MM.1S (cell line): ENCODE data around the gene TRMT61B.
A peak's percentile ranks its signal among the peaks of the same experiment; 100 is the strongest.

Experiments used
- DNase-seq: peaks from one replicate; pipeline ENCODE4 v3.0.0-alpha.2; 2015
- H2AFZ ChIP-seq: fragments of 300-600 bp; sonication (generic); 2 replicates; pipeline ENCODE4 v1.6.0; 2016; ENCODE audit warnings: antibody characterized with exemption, low read length
- H3F3A ChIP-seq: fragments of 300-600 bp; sonication (generic); 2 replicates; pipeline ENCODE4 v1.6.1; 2016; ENCODE audit warnings: mild to moderate bottlenecking, antibody characterized with exemption, low read length, moderate library complexity, mixed read lengths; ENCODE audit not compliant: insufficient read depth
- H3K27ac ChIP-seq: fragments of 300-600 bp; sonication (generic); 2 replicates; pipeline ENCODE4 v1.5.1; 2016; ENCODE audit warnings: mild to moderate bottlenecking, low read length
- H3K27me3 ChIP-seq: fragments of 300-600 bp; sonication (generic); replicated peaks from 2 replicates; pipeline ENCODE4 v1.6.0; 2016; ENCODE audit warnings: low read length; ENCODE audit not compliant: insufficient read depth
- H3K36me3 ChIP-seq: fragments of 300-600 bp; sonication (generic); replicated peaks from 2 replicates; pipeline ENCODE4 v1.6.1; 2016; ENCODE audit warnings: mild to moderate bottlenecking, low read length, mixed read lengths; ENCODE audit not compliant: insufficient read depth
- H3K4me1 ChIP-seq: fragments of 300-600 bp; sonication (generic); 2 replicates; pipeline ENCODE4 v1.6.1; 2016; ENCODE audit warnings: low read length, mixed read lengths
- H3K4me2 ChIP-seq: fragments of 300-600 bp; sonication (generic); 2 replicates; pipeline ENCODE4 v1.6.0; 2016; ENCODE audit warnings: low read depth, low read length
- H3K4me3 ChIP-seq: fragments of 300-600 bp; sonication (generic); 2 replicates; pipeline ENCODE4 v1.5.1; 2016; ENCODE audit warnings: low read length, mixed read lengths
- H3K79me2 ChIP-seq: fragments of 300-600 bp; sonication (generic); 2 replicates; pipeline ENCODE4 v1.6.1; 2016; ENCODE audit warnings: mixed run types, low read length, mixed read lengths
- H3K9ac ChIP-seq: fragments of 300-600 bp; sonication (generic); 2 replicates; pipeline ENCODE4 v1.6.1; 2016; ENCODE audit warnings: low read length, mixed read lengths
- H3K9me2 ChIP-seq: fragments of 300-600 bp; sonication (generic); replicated peaks from 2 replicates; pipeline ENCODE4 v1.6.1; 2016; ENCODE audit warnings: mild to moderate bottlenecking, low read length, mixed read lengths; ENCODE audit not compliant: insufficient read depth
- H3K9me3 ChIP-seq: fragments of 300-600 bp; sonication (generic); replicated peaks from 2 replicates; pipeline ENCODE4 v1.6.1; 2016; ENCODE audit warnings: mild to moderate bottlenecking, low read length, mixed read lengths; ENCODE audit not compliant: insufficient read depth
- H4K20me1 ChIP-seq: fragments of 300-600 bp; sonication (generic); 2 replicates; pipeline ENCODE4 v1.6.1; 2016; ENCODE audit warnings: mild to moderate bottlenecking, low read length, moderate library complexity, mixed read lengths; ENCODE audit not compliant: insufficient read depth
- CTCF ChIP-seq: fragments of 300-600 bp; sonication (generic); IDR thresholded peaks from 2 replicates; pipeline ENCODE4 v1.5.1; 2016; ENCODE audit warnings: antibody characterized with exemption, low read length, mixed read lengths
- EZH2 ChIP-seq: fragments of 300-600 bp; sonication (generic); optimal IDR thresholded peaks from 2 replicates; pipeline ENCODE3; 2017; ENCODE audit warnings: low read depth, mild to moderate bottlenecking, antibody characterized with exemption, low read length, mixed read lengths
- EZH2phosphoT487 ChIP-seq: fragments of 300-600 bp; sonication (generic); IDR thresholded peaks from 2 replicates; pipeline ENCODE4 v1.6.1; 2018; ENCODE audit warnings: antibody characterized with exemption, low read length

The TRMT61B gene

GRCh38 chr2:28898048-28898447 is 27.9 kb upstream of the TRMT61B start:
- Histone ChIP-seq H4K20me1 (peaks cover 73% of the 10 kb centered on the region), H3K27me3 (no peaks in the 10 kb centered on the region)

GRCh38 chr2:28896906-28897305 is 26.8 kb upstream of the TRMT61B start:
- peaks cover 75% of the 10 kb centered on the region for H3K79me2 ChIP-seq
- H3K9me2 ChIP-seq, result no peaks in the 10 kb centered on the region
- no peaks in the 10 kb centered on the region; the same call in 1 of the 2 replicates for H3K36me3 ChIP-seq
- TF ChIP-seq EZH2phosphoT487 (no peak), EZH2 (no peak), CTCF (no peak)
- H2AFZ ChIP-seq, result no peak overlapping the region
- no peak overlapping the region for H3K9ac ChIP-seq
- no peak overlapping the region for H3K4me3 ChIP-seq
- H4K20me1 ChIP-seq, result peaks cover 62% of the 10 kb centered on the region
- peak overlapping the region; percentile 75 for H3K4me2 ChIP-seq
- H3K27ac ChIP-seq, result no peak overlapping the region
- H3K27me3 ChIP-seq, result no peaks in the 10 kb centered on the region
- peaks cover 5% of the 10 kb centered on the region; the same call in 1 of the 2 replicates for H3F3A ChIP-seq
- no peak for DNase-seq
- no peaks in the 10 kb centered on the region for H3K9me3 ChIP-seq
- peaks cover 18% of the 10 kb centered on the region for H3K4me1 ChIP-seq

More at GRCh38 chr2:28898048-28898447, 27.9 kb upstream of the TRMT61B start:
- peaks cover 5% of the 10 kb centered on the region; the same call in 1 of the 2 replicates for H3F3A ChIP-seq
- peaks cover 87% of the 10 kb centered on the region for H3K79me2 ChIP-seq
- no peak overlapping the region for H3K9ac ChIP-seq
- H3K27ac ChIP-seq, result no peak overlapping the region
- no peaks in the 10 kb centered on the region for H3K9me2 ChIP-seq
- H3K4me1 ChIP-seq, result peaks cover 18% of the 10 kb centered on the region
- no peaks in the 10 kb centered on the region for H3K9me3 ChIP-seq
- no peak overlapping the region for H2AFZ ChIP-seq
- no peaks in the 10 kb centered on the region; the same call in 1 of the 2 replicates for H3K36me3 ChIP-seq
- H3K4me3 ChIP-seq, result 0 out of 2 replicates have a peak overlapping the region, but pooled peaks have one; percentile 13
- TF ChIP-seq EZH2, result no peak
- TF ChIP-seq CTCF, result no peak
- TF ChIP-seq EZH2phosphoT487, result no peak
- peak overlapping the region; percentile 75; the same call in 1 of the 2 replicates for H3K4me2 ChIP-seq
- no peak for DNase-seq

DNA sequence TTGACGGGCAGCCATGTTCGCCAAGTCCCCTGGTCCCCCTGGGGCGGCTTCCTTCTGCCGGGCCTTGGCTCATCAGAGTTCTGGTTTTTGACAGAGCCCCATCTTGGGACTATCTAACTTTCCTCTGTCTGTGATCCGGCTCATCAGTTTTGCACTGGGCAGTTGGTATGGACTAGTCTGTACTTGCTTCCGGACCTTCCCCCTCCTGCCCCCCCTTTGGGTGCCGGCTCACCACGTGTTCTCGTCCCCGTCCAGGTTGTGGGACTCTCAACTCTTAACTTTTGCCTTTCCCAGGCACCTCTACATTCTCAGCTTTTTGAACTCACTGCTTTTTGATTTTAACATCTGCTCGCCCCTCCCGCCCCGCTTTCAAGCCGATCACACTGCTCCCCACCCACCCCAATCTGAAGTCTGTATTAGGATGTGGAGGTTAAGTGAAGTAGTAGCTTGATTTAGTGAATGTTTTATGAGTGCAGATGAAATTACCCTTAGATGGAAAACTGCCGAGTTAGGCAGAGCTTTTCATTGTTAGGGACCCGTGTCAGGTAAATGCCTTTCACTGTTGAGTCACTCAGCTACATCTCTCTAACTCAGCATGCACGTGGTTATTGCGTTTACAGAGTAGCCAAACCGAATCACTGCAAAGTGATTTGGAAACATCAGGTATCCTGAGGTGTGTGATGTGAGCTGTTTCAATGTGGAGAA is 25.2 kb upstream of the TRMT61B start:
- no peak overlapping the region for H2AFZ ChIP-seq
- H3K9me2 ChIP-seq, result no peaks in the 10 kb centered on the region
- H3K79me2 ChIP-seq, result peaks cover 60% of the 10 kb centered on the region
- peaks cover 18% of the 10 kb centered on the region for H3K4me1 ChIP-seq
- peak overlapping the region; percentile 75 for H3K4me2 ChIP-seq
- H3K9me3 ChIP-seq, result no peaks in the 10 kb centered on the region
- H3K9ac ChIP-seq, result peak overlapping the region; percentile 97
- peaks cover 46% of the 10 kb centered on the region for H4K20me1 ChIP-seq
- peak overlapping the region; percentile 60; the same call in 1 of the 2 replicates for H3K27ac ChIP-seq
- H3K27me3 ChIP-seq, result no peaks in the 10 kb centered on the region
- H3F3A ChIP-seq, result peaks cover 5% of the 10 kb centered on the region; the same call in 1 of the 2 replicates
- TF ChIP-seq EZH2, result no peak
- no peak for TF ChIP-seq EZH2phosphoT487
- no peaks in the 10 kb centered on the region for H3K36me3 ChIP-seq
- H3K4me3 ChIP-seq, result peak overlapping the region; percentile 92
- DNase-seq, result peak; percentile 38
